NCI-H2196 treated with DMSO at 0.1 percent for 48 hours (cell line): Measurements from ENCODE around the gene TCEAL1.
"Not testable (repeated sequence)": the region's sequence is repeated elsewhere in the genome, so short reads cannot be mapped to it uniquely, and the experiment has no call there.

Experiments
- DNase-seq: peaks from one replicate; lab custom pipeline; 2025; ENCODE audit not compliant: unreplicated experiment; lab: John Stamatoyannopoulos, UW

TCEAL1 gene

DNA sequence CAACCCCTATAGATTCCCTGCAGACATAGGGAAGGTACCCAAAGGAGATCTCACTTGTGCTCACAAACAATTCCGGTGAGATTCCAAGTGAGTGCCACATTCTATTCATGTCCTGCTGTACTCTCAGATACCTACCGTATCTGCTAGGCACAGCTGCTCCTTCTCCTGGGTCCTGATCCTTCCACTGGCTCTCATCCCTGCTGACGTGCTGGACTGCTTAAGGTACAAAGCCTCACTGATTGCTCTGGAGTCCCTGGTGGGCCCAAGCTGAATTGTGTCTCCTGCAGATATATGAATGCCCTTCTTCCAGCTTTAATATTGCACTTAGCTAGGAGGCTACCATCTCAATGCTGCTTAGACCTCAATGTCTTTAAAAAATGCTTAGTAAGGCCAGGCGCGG lies 2.4 kb downstream of the TCEAL1 start:
- DNase-seq, result no peak

DNA sequence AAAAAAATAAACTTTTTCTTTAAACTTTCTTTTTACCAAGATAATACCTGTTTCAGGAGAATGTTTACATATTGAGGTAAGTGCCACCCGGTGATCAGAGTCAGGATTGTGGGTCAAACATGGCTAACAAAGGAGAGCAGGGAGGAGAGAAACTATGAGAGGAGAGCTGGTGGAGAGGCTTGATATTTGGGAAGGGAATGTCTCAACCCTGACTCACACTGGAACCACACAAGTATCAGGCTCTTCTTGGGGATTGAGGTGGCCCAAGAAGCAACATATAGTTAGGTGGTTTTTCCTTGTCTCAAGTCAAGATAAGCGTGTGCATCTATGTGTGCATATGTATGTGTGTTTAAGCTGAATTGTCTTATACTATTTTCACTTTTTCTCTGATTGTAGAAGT lies 6.7 kb downstream of the TCEAL1 start:
- no peak for DNase-seq

DNA sequence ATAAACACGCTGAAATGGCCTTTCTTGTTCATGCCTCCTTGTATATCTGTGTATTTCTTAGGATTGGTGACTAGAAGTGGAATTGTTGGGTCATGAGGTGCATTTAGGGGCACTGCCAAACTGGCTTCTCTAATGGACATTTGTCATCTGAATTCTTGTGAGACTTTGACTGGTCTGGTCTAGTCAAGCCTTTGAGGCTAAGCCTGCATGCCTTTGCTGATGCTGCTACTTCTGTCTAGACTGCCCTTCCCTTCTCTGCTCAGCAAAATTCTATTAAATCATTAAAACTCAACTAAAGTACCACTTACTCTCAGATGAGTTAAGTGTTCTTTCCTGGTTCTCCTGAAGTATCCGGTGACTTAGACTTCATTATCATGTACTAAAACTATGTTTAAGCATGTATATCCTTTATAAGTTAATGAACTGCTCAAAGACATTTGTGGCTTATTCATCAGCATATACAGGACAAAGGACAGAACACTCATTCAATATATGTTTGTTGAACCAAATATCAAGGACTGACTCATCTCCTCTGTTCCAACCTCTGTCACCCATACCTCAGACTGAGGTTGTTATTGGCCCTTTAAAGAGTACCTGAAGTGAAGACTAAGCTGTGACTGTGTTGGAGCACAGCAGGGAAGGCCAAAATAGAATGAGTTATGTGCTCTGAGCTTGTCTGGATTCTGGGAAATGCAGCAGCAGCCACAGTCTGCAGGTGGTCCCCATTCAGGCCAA lies 9.0 kb downstream of the TCEAL1 start:
- DNase-seq, result no peak

DNA sequence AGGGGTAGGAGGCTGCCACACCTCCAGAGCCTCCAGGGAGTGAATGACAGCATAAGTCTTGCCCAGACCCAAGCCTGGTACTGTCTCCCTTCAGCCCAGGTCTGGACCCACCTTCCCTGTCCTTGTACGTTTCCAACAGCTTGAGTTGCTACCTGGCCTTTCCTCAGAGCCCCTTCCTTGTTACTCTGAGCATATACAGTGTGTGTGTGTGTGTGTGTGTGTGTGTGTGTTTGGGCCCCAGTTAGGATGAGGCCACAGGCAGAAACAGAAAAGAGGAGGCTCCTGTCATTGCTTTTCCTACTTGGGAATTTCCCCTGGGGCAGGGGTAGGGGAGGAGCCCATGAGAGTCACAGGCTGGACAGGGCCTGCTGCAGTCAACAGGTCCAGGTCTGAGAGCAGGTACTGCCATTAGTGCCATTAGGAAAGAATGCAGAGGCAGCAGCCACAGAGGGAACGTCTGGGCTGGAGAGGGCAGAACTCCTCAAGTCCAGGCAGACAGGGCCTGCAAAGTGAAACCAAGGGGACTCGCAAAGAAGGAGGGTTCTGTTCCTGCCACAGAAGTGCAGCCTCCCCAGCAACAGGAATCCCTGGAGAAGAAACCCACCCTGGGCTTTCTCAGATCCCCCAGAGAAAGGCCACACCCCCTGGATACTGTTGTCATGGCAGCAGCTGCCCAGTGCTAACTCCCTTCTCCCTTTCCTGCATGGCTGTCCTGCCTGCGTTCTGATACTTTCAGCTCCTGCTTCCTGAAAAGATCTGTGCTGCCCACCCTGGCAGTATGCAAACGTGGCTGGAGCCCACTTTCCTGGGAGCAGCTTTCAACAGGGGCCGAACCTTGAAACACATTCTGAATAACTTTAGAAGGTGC lies 9.9 kb downstream of the TCEAL1 start:
- peak; percentile 4 for DNase-seq

DNA sequence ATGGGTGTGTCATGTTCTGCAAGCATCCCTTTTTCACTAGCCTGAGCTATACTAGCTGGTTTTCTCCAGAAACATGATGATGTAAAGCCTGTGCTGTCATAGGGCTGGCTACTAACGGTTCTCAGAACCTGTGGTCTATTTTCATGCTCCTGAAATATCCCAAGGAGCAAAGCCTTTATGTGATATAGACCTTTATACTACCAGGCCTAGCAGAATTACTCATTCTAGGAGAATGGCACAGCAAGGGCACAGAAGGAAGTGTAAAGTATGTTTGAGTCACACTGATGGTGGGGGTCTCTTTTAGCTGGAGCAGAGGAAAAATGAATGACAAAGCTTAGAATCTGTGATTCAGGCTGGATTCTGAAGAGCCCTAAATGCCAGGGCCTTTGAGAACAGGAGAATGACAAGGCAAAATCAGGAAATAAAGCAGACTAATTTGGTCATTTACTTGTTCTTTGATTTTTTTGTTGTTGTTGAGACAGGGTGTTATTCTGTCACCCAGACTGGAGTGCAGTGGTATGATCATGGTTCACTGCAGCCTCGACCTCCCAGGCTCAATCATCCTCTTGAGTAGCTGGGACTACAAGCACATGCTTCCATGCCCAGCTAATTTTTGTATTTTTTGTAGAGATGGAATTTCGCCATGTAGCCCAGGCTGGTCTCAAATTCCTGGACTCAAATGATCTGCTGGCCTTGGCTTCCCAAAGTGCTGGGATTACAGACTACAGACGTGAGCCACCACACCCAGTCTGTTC lies 11.8 kb downstream of the TCEAL1 start:
- DNase-seq, result no peak

DNA sequence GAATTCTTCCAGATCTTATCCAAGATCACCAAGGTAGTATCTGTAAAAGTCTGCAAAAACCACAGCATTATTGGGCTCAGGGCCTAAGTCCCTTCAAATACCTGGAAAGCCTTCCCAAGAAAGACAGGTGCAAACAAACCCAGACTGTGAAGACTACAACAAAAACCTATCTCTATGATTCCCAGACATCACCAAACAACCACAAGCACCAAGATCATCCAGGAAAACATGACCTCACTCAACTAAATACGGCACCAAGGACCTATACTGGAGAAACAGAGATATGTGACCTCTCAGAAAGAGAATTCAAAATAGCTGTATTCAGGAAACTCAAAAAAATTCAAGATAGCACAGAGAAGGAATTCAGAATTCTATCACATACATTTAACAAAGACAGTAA lies 15.3 kb downstream of the TCEAL1 start:
- no peak for DNase-seq

DNA sequence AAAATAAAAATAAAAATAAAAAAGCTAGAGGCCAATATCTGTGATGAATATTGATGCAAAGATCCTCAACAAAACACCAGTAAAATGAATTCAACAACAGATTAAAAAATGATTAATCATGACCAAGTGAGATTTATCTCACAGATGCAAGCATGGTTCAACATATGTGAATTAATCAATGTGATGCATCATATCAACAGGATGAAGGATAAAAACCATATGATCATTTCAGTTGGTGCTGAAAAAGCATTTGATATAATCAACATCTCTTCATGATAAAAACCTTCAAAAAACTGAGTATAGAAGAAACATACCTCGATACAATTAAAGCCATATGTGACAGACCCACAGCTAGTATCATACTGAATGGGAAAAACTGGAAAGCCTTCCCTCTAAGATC lies 18.9 kb downstream of the TCEAL1 start:
- DNase-seq, result no peak

DNA sequence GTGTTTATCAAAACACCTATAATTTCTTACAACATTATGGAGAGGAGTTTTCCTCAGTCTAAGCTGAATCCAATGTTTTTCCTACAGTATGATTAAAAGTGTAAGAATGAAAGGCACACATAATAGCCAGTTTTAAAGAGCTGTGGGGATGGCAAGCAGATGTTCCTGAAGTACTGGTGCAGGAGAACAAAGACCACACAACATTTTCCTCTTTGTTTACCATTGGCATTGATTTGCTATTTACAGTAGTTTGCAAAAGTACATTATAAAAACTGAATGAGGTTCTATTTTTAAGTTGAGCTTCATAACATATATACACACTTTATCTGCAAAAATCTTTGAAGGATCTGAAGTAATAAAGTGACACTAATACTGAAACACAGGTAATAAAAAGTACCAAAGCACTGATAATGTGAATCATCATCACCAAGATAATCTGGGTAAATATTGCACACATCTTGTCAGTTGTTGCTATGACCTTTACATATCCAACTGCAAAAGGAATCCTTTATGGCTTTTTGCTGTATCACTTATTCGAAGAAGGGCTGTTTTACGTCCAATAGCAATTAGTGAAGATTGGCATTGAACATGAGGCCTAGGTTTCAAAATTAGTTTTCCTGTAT lies 22.5 kb downstream of the TCEAL1 start:
- DNase-seq, result no peak

DNA sequence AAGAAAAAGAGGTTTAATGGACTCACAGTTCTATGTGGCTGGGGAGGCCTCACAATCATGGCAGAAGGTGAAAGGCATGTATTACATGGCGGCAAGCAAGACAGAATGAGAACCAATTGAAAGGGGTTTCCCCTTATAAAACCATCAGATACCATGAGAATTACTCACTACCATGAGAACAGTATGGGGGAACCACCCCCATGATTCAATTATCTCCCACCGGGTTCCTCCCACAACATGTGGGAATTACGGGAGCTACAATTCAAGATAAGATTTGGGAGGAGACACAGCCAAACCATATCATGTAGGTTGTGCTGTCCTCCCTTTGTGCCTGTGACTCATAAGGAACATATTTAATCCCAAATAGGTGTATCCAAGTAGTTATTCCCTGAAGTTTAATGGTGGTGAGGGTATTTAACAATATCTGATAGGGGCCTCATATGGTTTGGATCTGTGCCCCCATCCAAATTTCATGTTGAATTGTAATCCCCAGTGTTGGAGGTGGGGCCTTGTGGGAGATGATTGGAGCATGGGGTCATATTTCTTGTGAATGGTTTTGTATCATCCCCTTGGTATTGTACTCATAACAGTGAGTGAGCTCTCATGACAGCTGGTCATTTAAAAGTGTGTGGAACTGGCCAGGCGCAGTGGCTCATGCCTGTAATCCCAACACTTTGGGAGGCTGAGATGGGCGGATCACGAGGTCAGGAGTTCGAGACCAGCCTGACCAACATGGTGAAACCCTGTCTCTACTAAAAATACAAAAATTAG lies 26.6 kb downstream of the TCEAL1 start:
- DNase-seq, result not testable (repeated sequence)

DNA sequence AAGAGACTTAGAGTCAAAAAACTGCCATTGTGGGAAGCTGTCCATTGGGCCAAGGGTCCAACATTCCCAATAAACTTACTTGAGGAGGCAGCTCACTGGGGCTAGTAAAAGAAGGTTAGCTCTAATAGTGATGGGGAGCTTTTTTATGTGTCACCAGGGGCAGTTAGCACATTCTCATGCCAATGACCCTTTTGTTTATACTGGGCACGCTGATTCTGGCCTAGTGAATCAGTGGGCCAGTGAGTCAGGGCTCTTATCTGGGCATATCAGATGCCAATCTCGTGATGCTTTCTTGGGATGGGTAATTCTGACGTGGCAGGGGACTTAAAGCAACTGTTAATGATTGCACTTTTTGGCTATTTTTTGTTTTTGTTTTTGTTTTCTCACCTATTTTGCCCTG lies 27.8 kb downstream of the TCEAL1 start:
- no peak for DNase-seq

DNA sequence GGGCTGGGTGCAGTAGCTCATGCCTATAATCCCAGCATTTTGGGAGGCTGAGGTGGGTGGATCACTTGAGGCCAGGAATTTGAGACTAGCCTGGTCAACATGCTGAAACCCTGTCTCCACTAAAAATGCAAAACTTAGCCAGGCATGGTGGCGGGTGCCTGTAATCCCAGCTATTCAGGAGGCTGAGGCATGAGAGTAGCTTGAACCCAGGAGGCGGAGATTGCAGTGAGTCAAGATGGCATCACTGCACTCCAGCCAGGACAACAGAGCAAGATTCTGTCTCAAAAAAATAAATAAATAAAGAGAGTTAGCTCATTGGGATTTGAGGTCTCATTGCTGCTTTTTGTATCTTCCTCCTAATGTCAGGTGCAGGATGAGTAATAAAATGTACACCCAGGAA lies 28.3 kb downstream of the TCEAL1 start:
- DNase-seq, result not testable (repeated sequence)

DNA sequence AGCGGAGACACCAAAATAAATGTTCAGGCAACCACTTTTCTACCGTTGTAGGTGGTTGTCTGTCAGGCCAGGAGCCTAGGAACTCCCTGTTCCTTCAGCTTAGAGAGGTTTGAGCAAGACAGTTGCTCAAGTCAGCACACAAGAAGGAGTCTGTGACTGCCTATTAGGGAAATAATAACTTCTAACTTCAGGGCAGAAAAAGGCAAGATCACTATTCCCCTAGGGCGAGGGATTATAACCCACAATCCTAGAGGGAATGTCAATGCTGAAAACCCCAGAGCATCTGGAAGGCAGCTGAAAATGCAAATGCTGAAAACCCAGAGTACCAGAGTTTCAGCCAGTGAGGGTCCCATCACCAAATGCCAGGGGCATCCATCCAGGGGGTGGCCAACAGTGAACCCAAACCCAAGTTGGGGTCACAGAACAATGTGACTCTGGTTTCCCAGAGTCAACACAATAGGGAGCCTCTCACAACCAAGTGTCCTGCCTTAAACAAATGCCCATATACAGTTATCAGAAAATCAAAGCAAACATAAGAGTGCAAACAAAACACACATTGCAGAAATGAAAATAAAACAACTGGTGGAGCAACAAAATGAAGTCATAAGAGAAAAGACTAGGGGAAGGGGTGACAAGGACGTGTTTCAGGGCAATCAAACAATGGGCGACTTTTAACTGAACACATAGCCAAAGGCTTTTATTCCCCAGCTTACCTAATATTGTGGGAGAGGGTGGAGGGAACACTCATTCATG lies 30.1 kb downstream of the TCEAL1 start:
- DNase-seq, result no peak

DNA sequence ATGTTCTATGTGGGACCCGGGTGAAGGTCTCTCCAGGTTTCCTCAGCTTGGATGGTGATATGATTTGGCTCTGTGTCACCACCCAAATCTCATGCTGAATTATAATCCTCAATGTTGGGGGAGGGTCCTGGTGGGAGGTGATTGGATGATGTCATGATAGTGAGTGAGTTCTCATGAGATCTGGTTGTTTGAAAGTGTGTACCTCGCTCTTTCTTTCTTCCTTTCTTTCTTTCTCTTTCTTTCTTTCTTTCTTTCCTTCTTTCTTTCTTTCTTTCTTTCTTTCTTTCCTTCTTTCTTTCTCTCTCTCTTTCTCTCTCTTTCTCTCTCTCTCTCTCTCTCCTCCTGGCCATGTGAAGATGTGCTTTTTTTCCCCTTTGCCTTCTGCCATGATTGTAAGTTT lies 30.7 kb downstream of the TCEAL1 start:
- DNase-seq, result not testable (repeated sequence)

DNA sequence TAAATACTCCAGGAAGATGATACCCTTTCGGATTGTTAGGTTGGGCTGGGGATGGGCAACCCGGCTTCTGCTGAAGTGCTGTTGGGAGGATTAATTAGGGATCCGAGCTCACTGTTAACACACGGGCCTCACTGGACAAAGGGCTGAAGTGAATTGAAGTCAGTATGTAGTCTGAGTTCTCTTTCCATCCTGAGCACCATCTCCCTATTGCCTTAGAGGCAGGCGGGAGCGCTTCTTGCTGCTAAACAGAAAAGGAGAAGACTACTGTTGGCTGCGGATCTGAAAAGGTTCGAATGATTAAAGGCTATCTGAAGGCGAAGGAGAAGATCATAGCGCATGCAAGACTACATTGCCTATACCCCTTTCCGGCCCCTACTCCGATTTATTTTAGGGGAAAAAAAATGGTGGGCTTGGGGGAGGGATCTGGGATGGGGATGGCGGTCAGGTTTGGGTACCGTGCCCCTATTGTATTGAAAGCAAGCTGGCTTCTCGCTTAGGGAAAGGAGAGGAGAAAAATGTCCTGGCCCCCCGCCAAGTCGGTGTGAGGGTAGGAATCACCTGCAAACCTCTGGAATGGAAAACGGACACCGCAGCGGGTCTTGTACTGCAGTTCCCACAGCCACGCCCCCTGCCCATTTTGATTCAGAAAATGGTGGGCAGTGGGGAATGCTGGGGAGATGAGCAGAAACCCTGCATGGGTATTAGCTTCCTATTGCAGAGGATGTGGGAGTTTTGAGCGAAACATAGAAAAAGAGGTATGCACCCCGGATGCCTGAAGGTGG lies 35.4 kb downstream of the TCEAL1 start:
- DNase-seq, result no peak

DNA sequence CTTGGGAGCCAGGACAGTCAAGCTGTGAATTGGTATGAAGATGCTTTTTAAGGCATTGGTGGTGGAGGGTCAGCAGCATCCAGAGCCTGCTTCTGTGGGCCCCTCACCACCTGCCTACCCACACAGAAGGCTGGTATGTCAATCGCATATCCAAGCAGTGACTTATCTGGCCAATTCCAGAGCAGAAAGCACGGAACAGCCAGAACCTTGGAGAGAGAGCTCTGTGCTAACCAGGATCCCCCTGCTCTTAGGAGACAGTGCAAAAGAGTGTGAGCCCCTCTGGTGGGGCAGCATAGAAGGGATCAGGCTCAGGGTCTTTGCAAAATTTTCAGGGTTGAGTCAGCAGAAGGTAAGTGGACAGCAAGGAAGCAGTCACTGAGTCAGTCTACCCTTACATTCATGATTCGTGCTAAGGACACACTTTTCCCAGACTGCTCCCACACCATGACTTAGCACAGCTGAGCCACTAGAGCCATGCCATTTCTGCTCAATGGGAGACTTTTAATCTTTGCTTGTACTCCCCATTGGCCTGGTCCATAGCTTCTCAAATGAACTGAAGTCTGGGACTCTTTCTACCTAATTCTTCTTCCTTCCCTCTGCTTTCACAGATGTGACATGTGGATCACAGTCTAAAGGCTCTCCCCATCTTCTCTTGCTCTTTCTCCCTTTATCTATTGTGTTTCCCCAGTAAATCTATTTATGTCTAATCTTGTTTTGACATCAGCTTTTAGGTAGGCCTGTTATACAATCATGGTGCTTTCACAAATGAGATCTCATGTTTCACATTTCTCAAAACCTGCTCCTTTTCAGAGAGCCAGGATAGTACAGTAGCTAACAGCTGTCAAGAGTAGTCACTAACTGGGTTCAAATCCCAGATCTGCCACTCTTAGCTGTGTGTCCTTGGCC lies 37.7 kb downstream of the TCEAL1 start:
- no peak for DNase-seq

DNA sequence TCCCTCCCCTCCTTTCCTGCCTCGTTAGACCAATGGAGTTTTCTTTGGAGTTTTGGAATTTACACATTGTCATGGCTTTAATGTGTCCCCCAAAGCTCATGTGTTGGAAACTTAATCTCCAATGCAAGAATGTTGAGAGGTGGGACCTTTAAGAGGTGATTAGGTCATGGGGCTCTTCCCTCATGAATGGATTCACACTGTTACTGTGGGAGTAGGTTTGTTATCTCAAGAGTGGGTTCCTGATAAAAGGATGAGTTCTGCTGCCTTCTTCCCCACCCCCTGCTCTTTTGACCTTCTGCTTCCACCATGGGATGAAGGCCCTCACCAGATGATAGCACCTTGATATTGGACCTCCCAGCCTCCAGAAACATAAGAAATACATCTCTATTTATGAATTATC lies 41.0 kb downstream of the TCEAL1 start:
- no peak for DNase-seq

DNA sequence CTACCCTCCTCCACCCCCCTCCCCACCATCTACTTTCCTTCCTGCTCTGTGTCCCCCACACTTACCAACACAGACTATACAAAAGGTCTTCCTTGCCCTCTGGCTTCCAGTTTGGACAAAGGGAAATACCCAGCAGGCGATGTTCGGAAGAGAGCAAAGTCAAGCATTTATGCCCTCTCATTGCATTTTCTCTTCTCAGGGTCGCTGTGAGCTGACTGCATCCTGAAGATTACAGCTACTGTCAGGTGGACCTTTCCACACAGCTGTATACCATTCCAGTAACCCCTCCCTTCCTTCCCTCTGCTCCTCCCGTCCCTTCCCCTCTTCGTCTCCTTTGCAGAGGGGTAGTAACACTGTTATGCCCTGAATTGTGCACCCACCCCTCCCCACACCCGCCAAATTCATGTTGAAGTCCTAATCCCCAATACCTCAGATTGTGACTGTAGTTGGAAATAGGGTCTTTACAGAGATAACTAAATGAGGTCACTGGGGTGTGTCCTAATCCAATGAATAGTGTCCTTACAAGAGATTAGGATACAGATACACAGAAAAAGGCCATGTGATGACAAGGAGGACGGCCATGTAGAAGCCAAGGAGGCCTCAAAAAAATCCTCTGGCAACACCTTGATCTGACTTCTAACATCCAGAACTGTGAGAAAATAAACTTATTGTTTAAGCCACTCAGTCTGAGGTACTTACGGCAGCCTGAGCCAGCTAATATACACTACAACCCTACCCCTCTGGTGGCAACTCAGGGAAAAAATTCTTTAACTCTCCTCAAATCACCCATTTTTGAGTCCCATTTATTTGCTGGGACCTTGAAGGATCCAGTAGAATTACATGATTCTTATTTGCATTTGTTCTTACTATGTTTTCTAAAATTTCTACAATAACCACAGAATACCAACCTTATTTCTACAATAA lies 46.0 kb downstream of the TCEAL1 start:
- no peak for DNase-seq
